ENCODE measurements around the gene BANF2.
"Not testable (repeated sequence)": the region's sequence is repeated elsewhere in the genome, so short reads cannot be mapped to it uniquely, and the experiment has no call there.

DNA sequence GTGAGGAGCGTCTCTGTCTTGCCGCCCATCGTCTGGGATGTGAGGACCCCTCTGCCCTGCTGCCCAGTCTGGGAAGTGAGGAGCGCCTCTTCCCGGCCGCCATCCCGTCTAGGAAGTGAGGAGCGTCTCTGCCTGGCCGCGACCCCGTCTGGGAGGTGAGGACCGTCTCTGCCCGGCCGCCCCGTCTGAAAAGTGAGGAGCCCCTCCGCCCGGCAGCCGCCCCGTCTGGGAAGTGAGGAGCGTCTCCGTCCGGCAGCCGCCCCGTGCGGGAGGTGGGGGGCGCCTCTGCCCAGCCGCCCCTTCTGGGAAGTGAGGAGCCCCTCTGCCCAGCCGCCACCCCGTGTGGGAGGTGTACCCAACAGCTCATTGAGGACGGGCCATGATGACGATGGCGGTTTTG, 79.2 kb downstream of the BANF2 start:
- TF ChIP-seq, protein P1, sequence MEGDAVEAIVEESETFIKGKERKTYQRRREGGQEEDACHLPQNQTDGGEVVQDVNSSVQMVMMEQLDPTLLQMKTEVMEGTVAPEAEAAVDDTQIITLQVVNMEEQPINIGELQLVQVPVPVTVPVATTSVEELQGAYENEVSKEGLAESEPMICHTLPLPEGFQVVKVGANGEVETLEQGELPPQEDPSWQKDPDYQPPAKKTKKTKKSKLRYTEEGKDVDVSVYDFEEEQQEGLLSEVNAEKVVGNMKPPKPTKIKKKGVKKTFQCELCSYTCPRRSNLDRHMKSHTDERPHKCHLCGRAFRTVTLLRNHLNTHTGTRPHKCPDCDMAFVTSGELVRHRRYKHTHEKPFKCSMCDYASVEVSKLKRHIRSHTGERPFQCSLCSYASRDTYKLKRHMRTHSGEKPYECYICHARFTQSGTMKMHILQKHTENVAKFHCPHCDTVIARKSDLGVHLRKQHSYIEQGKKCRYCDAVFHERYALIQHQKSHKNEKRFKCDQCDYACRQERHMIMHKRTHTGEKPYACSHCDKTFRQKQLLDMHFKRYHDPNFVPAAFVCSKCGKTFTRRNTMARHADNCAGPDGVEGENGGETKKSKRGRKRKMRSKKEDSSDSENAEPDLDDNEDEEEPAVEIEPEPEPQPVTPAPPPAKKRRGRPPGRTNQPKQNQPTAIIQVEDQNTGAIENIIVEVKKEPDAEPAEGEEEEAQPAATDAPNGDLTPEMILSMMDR (IDR thresholded peaks at IDR 0.05), result not testable (repeated sequence)
- not testable (repeated sequence) for TF ChIP-seq POLR2AphosphoS5 (IDR thresholded peaks at IDR 0.05)

Measured in prostate gland (tissue), 2 donors.